Heart right ventricle (tissue), 16 donors: Measurements from ENCODE around the gene PTX4. TPM values are rescaled to one million over a fixed set of nuclear protein-coding genes. Genes with fewer than 3 reads are reported as not detected.
A peak's percentile ranks its signal among the peaks of the same experiment; 100 is the strongest.

Experiments
- ATAC-seq, 8 donors: fragments of 200-7000 bp; cut with Tn5 transposase; one replicate each; pipeline ENCODE4 v1.9.1; 2020; ENCODE audit warnings: mild to moderate bottlenecking in 8 of 8, moderate library complexity in 8 of 8, moderate number of reproducible peaks in 1 of 8
- DNase-seq, 2 donors: peaks; one replicate each; pipeline ENCODE4 v3.0.0-alpha.2; 2020
- H3K27ac ChIP-seq, 10 donors: fragments of 200-600 bp; sonication (generic) in 2 of 10; one replicate each; pipeline versions ENCODE4 v1.5.0 to v1.8.0; 2020 to 2022; ENCODE audit warnings: mild to moderate bottlenecking in 3 of 10
- H3K27me3 ChIP-seq, 7 donors: fragments of 200-600 bp; one replicate each; pipeline ENCODE4 v1.8.0; 2021 to 2022; ENCODE audit warnings: mild to moderate bottlenecking in 2 of 7
- H3K36me3 ChIP-seq, 9 donors: fragments of 200-600 bp; sonication (generic) in 1 of 9; one replicate each; pipeline versions ENCODE4 v1.5.0 to v1.8.0; 2020 to 2022; ENCODE audit warnings: mild to moderate bottlenecking in 2 of 9
- H3K4me1 ChIP-seq, 9 donors: fragments of 200-600 bp; sonication (generic) in 1 of 9; one replicate each; pipeline versions ENCODE4 v1.5.0 to v1.8.0; 2020 to 2022; ENCODE audit warnings: mild to moderate bottlenecking in 4 of 9
- H3K4me3 ChIP-seq, 10 donors: fragments of 200-600 bp; sonication (generic) in 2 of 10; one replicate each; pipeline versions ENCODE4 v1.5.0 to v1.8.0; 2020 to 2022; ENCODE audit warnings: mild to moderate bottlenecking in 7 of 10, moderate library complexity in 2 of 10
- H3K9me3 ChIP-seq, 11 donors: fragments of 200-600 bp in 10 of 11; sonication (generic) in 2 of 11; one replicate each; pipeline versions ENCODE4 v1.5.0 to v1.8.0; 2013 to 2022; ENCODE audit warnings: mild to moderate bottlenecking in 2 of 11, control low read depth in 1 of 11, moderate library complexity in 1 of 11
- CTCF ChIP-seq, 9 donors: fragments of 200-600 bp; sonication (generic) in 2 of 9; IDR thresholded peaks; one replicate each; pipeline versions ENCODE4 v1.5.0 to v1.8.0; 2021 to 2022; ENCODE audit warnings: antibody characterized with exemption in 9 of 9, mild to moderate bottlenecking in 5 of 9, moderate library complexity in 1 of 9
- WGBS, 2 donors: extraction: QIAGEN DNeasy Blood & Tissue Kit; methylation state at CpG; one replicate each; pipeline ENCODE4 v1.1.7; 2013; ENCODE audit warnings: inconsistent platforms in 1 of 2; 5-methylcytosine and 5-hydroxymethylcytosine counted together
- intact Hi-C, 10 donors: fragments of 100-400 bp; cut with DNase I; formaldehyde crosslinking; loops; one replicate each; pipeline versions ENCODE4 v1.11.1 to v1.14.2; 2022
- polyA plus RNA-seq, 2 donors: library from polyadenylated mRNA; stranded (reverse); fragments of 200-250 nt; gene quantifications; one replicate each; pipeline ENCODE4 v1.2.3, GENCODE V29; 2013
- total RNA-seq, 10 donors: library from RNA; stranded (reverse); fragmentation: NEBNext Ultra II Directional in 3 of 10; extraction: Animal tissue kit (Norgen Biotek cat#: 25700) in 3 of 10; gene quantifications; one replicate each; pipeline versions ENCODE4 v1.2.1 to v1.2.4, GENCODE V29; 2021 to 2023
- donor health status: Arrhythmogenic right ventricular cardiomyopathy.
- donor health status: ischemic (EF 13 %, LVEDD 7.1; RV severe dilation, severe dysfunction).
- donor health status: healthy with polysubstance abuse.
- donor health status: DM: no; HTN: yes; CAD: no.
- donor health status: DM: no; HTN: no; CAD: no.
- donor health status: ischemic (EF 25% LVEDD 6.9; RV normal size, moderate dysfunction).
- donor health status: ischemic (EF 25% LVEDD 5.7; RV mildly dilated, moderate dysfunction).
- donor health status: healthy.
- donor health status: DM: yes; HTN: yes; CAD: no.
- donor health status: Ischemic cardiomyopathy.
- donor health status: ischemic (EF 35%, LVEDD 5.7; RV mildly dilated, moderate dysfunction).
- donor health status: nonischemic (EF 11% LVEDD 7.7; RV severe dilation, severe dysfunction).
- donor health status: DM: yes; HTN: yes; CAD: no.
- donor health status: PGD.
- donor health status: ischemic (EF 29% LVEDD 5.4; RV normal size, mild dysfunction).
- donor health status: nonischemic (EF 23%, LVEDD 6.1; RV moderate dilation, normal function).

PTX4 gene
- total and polyA plus RNA-seq, 12 donors = not detected

GRCh38 chr16:1458977-1459341, 29.8 kb downstream of the PTX4 start:
- no peaks in the 10 kb centered on the region for H3K4me1 ChIP-seq
- H3K36me3 ChIP-seq = peaks cover 0 to 85% (median 49%) of the 10 kb centered on the region in 9 donors
- no peak overlapping the region for H3K4me3 ChIP-seq
- no peaks in the 10 kb centered on the region for H3K9me3 ChIP-seq
- ATAC-seq (no peak), DNase-seq (peak in 1 of 2 donors; percentile 9)
- no peak overlapping the region for H3K27ac ChIP-seq
- H3K27me3 ChIP-seq = no peaks in the 10 kb centered on the region
- intact Hi-C loops = no loop called here
- no peak for TF ChIP-seq CTCF (IDR thresholded peaks at IDR 0.05)
- WGBS, 2 donors = 81 to 83% methylated on average over 14 of the region's 14 CpGs

- TF ChIP-seq CTCF (IDR thresholded peaks at IDR 0.05) = no peak
- Histone ChIP-seq H3K27ac (no peak overlapping the region), H3K4me3 (no peak overlapping the region), H3K36me3 (peaks cover 0 to 85% (median 54%) of the 10 kb centered on the region in 9 donors), H3K27me3 (no peaks in the 10 kb centered on the region), H3K4me1 (no peaks in the 10 kb centered on the region), H3K9me3 (no peaks in the 10 kb centered on the region)
- ATAC-seq = no peak
- DNase-seq = no peak
- intact Hi-C loops = no loop called here
- 93 to 96% methylated on average over 26 of the region's 26 CpGs for WGBS, 2 donors
These were observed 30.3 kb downstream of the PTX4 start for GRCh38 chr16:1458336-1458976.

- no peak for TF ChIP-seq CTCF (IDR thresholded peaks at IDR 0.05)
- Histone ChIP-seq H3K27ac (no peak overlapping the region), H3K4me3 (no peak overlapping the region), H3K36me3 (peaks cover 0 to 85% (median 62%) of the 10 kb centered on the region in 9 donors), H3K4me1 (no peaks in the 10 kb centered on the region), H3K9me3 (no peaks in the 10 kb centered on the region), H3K27me3 (no peaks in the 10 kb centered on the region)
- ATAC-seq (peak in 1 of 8 donors; percentile 10), DNase-seq (peak in 1 of 2 donors; percentile 8)
- intact Hi-C loops = no loop called here
- 90 to 91% methylated on average over 42 of the region's 42 CpGs for WGBS, 2 donors
These were observed 31.1 kb downstream of the PTX4 start for GRCh38 chr16:1457489-1458245.

GRCh38 chr16:1456951-1457350, 31.8 kb downstream of the PTX4 start:
- intact Hi-C loops = no loop called here
- TF ChIP-seq CTCF (IDR thresholded peaks at IDR 0.05) = no peak
- no peak overlapping the region for H3K27ac ChIP-seq
- no peak for DNase-seq
- no peaks in the 10 kb centered on the region for H3K27me3 ChIP-seq
- no peak overlapping the region for H3K4me3 ChIP-seq
- H3K4me1 ChIP-seq = no peaks in the 10 kb centered on the region
- peaks cover 0 to 91% (median 69%) of the 10 kb centered on the region in 9 donors for H3K36me3 ChIP-seq
- no peaks in the 10 kb centered on the region for H3K9me3 ChIP-seq
- no peak for ATAC-seq
- WGBS, 2 donors = 90 to 92% methylated on average over 16 of the region's 16 CpGs
